HG03108 (cell line): ENCODE results near the gene PTPRD.
"Not testable (repeated sequence)": the region's sequence is repeated elsewhere in the genome, so short reads cannot be mapped to it uniquely, and the experiment has no call there.

Experiments used
- ATAC-seq: cut with Tn5 transposase; IDR thresholded peaks from one replicate; pipeline ENCODE4 v1.9.1; 2021; ENCODE audit warnings: moderate library complexity; ENCODE audit not compliant: unreplicated experiment

Gene PTPRD

DNA sequence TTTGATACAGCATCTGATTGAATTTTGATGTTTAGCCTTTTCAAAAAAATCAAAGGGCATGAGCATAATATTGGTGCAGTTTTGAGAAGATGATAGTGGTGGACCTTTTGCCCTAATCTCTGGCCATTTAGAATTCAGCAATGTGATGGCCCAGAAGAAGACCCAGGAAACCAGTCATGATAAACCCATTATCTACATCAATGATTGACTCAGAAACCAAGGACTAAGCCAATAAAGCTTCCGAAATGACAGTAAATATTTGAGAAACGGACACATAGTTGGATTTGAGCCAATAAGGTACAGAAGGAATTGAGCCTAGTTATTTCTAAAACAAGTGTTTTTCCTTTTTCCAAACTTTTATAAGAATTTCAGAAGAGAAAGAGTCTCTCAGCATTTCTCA lies 1654.4 kb downstream of the PTPRD start:
- ATAC-seq: no peak

DNA sequence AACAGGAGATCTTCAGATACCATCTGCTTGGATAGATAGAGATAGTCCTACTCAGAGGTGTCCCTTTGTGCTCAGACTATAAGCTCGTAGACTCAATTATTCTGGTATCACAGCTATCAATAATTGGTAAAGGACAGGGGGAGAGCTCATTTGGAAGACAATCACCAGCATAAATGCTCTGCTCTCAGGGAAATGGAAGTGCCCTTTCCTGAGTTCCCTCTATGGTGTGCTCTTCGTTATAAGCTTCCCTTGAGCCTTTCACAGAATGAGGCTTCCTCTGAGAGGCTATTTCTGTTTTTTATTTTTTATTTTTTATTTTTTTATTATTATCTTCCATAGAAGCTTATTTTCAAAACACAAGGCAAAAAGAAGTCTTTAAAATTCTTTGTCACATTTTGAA lies 1657.5 kb downstream of the PTPRD start:
- no peak for ATAC-seq

DNA sequence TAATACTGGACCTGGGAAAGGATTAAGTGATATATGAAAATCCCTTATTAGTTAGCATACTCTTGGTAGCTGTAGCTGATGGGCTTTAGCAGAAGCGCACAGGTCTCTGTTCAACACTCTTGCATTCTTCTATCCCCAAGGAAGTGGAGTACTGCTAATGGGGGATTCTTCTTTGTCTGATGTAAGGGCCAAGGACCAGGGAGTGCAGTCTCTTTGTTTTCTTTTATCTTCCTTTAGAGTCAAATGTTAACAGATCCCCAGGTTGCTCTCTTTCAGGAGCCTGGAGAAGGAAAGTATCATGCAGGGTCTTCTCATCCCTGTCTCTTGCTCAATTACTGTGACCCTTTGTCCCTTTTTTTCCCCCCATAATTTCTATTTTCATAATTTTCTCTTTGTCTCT lies 1666.3 kb downstream of the PTPRD start:
- ATAC-seq: no peak

DNA sequence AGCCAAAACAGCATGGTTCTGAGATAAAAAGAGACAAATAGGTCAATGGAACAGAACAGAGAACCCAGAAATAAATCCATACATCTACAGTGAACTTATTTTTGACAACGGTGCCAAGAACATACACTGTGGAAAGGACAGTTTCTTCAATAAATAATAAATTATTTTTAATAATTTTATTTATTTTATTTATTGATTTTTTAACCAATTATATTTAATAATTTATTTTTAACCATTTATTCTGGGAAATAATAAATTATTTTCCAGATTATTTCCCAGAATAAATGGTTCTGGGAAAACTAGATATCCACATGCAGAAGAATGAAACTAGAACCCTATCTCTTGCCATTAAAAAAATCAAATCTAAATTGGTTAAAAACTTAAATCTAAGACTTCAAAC lies 1669.4 kb downstream of the PTPRD start:
- no peak for ATAC-seq

DNA sequence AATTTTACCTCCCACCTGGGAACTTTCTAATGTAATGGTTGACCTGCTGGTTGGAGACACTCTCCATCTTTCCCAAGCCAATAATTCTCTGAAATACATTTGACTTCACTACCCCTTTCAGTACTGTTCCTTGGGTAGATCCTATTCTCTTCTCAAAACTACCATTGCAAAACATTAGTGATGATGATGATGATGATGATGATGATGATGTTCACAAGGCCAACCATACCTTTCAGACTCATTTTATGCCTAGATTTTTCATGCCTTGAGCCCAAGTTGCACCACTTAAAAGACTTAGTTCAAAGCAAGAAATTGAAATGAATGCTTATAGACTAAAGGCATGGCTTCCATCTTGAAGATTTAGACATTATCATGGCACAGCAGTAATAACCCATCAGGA lies 1672.2 kb downstream of the PTPRD start:
- ATAC-seq: no peak

DNA sequence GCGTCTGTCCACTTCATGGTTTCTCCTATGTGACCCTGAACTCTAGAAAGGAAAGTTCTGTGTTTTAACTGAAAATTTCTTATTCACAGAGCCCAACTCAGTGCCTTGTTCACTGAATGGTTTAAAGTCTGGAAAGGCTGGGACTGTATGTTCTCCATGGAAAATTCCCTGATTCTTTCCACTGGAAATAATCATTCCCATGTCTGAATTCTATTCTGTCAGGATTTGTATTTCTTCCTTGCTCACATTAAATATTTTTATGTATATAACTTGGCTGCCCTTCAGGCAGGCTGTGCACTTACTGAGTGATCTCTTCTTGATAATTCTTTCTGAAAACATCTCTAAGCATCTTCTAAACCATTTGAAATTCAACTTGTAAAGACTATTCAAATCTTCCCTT lies 1686.3 kb downstream of the PTPRD start:
- ATAC-seq: no peak

DNA sequence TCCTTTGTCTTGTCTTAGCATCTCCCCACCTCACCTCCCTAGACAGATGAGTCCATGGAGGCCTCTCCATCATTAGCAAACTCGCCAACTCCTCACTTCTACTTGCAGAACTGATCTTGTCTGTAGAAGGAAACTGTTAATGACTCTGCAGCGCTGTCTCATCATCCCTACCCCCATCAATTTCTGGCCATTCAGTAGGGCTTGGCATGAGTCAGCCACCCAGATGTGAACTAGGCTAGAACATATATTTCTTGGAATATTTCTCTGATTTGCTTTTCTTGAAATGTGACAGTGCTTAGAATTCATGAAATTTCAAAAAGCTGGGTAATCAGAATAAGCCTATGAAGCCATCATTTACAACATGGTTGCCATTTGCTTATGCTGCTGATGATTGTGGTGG lies 1688.2 kb downstream of the PTPRD start:
- no peak for ATAC-seq

DNA sequence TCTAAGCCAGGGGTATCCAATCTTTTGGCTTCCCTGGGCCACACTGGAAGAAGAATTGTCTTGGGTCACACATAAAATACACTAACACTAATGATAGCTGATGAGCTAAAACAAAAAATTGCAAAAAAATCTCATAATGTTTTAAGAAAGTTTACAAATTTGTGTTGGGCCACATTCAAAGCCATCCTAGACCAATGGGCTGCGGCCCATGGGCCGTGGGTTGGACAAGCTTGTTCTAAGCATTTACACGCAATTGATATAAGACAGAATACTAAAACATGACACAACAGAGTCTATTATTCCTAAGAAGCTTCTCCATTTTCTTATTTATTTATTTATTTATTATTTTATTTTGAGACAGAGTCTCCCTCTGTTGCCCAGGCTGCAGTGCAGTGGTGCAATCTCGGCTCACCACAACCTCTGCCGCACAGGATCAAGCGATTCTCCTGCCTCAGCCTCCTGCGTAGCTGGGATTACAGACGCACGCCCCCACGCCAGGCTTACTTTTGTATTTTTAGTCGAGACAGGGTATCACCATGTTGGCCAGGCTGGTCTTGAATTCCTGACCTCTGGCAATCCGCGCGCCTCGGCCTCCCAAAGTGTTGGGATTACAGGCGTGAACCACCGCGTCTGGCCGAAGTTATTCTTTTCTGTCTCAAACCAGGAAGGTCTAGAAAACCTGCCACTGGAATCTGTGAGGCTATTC lies 1692.2 kb downstream of the PTPRD start:
- not testable (repeated sequence) for ATAC-seq

DNA sequence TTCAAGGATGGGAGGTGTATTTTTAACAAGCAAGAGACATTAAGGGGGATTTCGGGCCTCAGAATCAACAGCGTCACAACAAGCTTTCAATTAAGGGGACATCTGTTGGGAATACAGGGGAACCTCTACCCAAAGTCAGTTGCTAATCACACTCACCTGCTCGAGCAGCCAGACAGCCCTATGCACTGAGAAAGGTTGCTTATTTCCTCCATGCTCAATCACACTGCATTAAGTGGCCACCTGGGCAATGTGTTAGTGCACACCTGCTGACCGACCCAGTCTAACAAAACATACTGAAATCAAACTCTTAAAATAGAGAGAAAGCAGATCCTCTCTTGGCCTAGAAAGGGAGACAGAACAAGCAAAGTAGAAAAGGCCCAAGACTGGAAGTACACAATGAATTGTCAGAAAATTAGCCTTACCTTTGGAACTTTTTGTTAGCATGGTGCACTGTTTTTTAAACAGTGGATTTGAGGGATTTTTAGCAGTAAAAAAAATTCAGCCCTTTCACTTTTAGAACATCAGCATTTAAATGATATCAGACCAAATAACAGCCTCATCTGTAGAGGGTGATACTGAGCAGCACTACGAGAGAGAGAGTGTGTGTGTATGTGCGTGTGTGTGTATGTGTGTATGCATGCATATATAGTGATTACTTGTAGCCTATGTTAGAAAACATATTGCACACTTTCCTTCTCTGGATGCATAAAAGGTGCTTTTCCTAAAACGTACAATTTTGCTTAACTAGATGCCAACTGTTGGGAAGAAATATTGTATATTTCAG lies 1694.7 kb downstream of the PTPRD start:
- no peak for ATAC-seq

DNA sequence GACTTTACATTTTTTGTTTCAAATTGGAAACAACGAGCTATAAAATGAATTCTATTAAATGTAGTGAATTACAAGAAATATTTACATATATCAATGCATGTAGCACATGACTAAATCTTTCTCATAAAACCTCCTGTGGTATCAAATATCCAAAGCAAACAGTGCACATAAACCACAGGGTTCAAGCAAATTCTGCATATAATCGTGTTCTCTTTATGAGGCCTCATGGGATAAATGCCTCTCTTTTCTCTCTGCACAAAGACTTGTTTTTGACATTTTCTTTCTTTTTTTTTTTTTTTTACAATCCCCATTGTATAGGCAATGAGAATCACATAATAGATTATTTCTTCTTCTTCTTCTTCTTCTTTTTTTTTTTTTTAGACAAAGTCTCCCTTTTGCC lies 1696.0 kb downstream of the PTPRD start:
- no peak for ATAC-seq

DNA sequence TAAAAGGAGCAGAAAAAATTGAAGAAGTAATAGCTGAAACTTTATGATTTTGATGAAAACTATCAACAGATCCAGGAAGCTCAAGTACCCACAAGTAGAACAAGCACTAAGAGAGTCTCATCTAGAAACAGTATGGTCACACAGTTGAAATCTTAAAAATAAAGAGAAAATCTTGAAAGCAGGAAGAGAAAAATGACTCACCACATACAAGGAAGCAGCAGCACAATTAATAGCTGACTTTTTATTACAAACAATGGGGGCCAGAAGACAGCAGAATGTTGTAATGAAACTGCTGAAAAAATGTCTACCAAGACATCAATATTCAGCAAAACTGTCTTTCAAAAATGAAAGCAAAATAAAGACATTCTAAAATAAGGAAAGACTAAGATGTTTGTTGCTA lies 1704.9 kb downstream of the PTPRD start:
- no peak for ATAC-seq

DNA sequence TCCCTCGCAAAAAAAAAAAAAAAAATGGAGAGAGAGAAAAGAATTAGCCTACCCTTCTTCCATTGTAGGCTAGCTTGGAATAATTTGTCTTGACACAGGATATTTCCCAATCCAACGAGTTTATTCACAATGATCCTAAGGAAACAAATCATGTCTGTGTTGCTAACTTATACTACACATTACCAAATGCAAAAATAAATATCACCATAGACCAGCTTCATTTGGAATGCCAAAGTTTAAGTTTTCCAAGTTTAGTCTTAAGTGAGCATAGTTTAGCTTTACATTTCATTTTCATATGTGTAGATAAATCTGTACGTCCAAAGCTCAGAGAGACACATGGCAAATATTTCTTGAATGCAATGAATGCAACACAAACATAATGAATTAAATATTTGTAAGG lies 1707.1 kb downstream of the PTPRD start:
- no peak for ATAC-seq

DNA sequence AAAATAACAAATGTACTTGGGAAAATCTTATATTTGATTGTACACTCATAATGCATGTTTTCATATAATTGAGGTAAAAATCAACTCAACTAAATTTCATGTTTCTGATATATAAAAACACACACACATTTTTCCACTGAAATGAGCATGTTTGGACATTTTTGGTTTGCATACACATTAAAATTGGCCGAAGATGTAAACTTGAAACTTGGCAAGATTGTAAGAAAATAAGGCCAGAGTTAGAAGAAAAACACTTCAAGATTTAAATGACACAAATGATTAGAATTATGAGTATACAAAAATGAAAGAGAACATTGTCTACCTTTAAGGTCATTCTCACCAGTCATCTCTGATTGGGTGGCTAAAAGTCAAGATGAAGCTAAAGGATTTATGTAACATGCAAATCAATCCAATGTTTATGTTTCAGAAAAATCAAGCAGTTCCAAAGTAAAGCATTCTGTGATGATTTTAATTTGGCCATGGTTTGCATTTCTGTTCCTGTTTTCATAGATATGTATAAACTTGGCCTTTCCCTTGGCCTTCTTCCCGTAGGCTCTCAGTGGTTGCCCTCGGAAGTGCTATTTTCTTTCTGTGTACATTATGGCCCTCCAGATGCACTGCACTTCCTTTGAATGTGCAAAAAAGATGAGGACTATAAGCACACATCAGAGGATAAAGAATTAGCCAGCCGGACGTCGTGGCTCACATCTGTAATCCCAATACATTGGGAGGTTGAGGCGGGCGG lies 1707.9 kb downstream of the PTPRD start:
- no peak for ATAC-seq

DNA sequence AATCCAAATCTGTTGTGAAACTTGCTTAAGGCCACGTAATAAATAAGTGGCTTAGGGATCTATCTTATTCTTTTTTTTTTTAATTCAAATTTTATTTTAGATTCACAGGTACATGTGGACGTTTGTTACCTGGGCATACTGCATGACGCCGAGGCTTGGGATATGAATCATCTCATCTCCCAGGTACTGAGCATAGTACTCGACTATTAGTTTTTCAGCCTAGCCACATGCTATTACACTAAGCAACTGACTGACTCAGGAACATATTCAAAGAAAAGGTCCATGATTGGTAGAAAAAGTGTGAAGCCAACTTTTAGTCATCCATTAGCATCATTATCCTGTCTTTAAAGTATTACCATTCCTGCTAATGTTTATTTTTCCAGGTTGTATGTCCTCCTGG lies 1709.7 kb downstream of the PTPRD start:
- ATAC-seq: no peak

DNA sequence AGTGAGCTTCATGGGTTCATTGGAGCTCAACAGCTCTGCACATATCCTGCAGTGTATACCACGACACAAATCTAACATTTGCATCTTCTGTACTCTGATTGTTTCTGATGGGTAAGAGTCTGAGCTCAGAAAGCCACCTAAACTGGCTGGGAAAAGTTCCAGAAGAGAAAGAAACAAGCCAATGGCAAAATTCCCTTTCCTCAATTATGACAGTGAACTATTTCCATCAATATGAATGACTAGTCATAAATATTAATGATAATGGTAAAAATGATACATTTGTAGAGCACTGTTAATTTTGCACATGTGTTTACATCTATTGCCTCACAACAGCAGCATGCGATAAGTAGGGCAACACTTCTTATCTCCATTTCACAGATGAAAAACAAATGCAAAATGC lies 1711.7 kb downstream of the PTPRD start:
- no peak for ATAC-seq

DNA sequence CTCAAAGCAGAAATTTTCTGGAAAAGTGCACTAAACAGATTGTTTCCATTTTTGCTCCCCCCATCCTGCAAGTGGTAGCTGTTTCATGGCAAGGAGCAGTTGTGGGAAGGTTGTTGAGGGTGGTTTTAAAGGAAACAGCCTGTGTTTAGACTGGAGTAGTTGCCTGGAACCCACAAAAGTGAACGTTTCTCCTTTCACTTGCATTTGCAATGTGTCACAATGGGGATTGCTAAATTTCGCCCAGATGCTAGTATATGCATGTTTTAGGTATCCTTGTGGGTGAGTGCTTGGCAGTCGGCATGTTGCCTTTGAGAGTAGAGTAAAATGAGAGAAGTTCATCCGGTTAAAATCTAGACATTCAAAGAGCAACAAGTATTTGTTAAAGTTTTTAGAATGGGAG lies 1713.3 kb downstream of the PTPRD start:
- ATAC-seq: no peak

DNA sequence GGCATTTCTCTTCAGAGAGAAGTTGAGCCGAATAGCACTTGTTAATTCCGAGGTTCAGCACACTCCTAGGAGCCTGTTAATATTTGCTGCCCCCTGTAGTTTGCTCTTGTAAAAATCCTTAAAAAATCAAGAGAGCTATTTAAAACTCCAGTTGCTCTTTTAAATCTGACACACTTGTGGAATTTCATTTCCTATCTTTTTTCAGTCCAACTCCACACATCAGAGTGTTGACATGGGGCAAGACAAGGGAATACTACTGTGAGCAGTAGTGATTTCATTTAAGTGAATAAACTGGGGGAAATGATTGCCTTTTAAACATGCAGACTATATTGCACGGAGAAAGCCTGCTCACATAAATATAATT lies 1717.0 kb downstream of the PTPRD start:
- ATAC-seq: no peak

DNA sequence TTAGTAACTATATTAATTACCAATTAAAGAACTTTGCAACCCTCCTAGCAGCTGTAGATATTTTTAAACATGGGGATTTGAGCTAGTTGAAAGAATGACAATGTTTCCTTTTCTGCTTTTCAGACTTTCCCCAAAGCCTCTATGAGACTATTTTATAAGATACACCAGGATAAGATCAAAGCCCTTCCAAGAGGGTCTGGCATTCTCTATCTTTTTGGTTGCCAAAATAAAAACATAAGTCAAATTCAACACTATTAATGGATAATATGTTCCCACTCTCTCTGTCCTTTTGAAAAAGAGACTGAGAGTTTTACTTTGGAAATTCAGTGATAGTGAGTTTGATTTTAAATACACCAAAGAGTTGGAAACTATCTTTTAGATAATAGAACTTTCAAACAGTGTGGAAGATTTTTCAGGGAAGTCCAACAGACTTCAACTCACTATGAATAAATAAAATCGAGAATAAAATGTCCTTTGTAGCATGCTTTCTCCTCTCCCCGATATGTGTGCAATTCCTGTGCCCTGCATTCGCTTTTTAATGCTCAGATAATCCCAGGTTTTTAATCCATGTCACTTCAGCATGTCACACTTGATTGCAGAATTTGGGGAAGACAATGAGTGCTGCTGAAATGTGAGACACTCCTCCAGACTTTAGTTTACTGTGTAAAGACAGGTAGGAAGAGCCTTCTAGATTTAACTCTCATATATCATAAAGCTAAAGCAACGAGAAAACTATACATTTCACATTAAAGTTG lies 1717.5 kb downstream of the PTPRD start:
- no peak for ATAC-seq

DNA sequence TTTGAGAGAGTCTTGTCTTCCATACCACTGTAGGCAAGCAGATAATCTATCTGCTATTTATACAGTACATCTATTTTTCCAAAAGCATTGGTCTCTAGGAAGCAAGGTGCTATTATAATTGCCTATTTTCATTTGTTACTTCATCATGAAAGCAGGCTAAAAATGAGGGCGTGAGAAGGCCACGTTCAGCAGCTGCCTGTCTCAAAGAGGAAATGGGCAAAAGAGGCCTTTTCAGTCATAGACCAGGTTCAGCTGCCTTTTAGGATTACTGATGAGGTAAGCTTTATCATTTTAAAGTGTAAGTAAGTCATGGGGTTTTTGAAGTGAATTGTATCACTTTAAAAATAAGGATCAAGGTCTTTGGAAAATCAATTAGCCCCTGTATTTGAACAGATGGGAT lies 1722.1 kb downstream of the PTPRD start:
- no peak for ATAC-seq

DNA sequence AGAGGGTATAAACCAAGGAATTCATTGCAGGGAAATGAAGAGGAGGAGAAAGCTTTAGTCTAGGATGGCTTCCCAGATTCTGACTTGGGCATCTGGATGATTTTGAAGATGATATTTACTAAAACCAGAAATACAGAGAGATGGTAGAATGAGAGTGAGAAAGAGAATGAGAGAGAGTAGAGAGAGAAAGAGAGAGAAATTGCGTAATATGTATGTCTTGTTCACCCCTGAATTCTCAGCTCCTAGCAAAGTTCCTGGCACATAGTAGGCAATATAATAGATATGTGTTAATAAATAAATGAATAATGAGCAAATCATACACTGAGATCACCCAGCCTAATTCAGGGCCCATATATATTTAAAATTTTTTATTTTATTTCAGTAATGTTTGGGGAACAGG lies 1723.7 kb downstream of the PTPRD start:
- no peak for ATAC-seq

DNA sequence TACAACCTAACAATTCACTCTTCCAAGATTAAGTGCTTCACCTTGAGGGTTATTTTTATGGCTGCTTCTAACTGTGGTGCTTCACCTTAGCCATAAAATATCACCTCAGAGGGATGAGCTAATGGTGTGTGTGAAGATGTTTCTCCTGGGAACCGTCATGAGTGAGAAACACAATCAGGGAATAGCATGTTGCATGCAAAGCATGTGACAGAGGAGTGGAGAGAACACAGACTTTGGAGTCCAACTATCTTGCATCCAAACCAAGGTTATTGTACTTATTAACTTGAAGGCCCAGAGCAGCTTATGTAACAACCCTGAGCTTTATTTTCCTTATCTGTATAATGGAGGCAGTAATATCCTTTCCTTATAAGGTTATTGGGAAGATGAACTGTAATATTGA lies 1724.2 kb downstream of the PTPRD start:
- no peak for ATAC-seq
